OCI-LY1 (cell line): ENCODE data around the gene GCNA.

Experiments used
- EZH2 ChIP-seq: fragments of 200-600 bp; sonication (generic), shearing (Covaris generic); IDR thresholded peaks from 2 replicates; pipeline ENCODE4 v1.8.0; 2017; ENCODE audit warnings: borderline replicate concordance, mixed run types, mild to moderate bottlenecking, antibody characterized with exemption, low read length, moderate library complexity, mixed read lengths
- TF ChIP-seq, protein P1 (sequence below): fragments of 200-600 bp; sonication (generic), shearing (Covaris generic); IDR thresholded peaks from 2 replicates; pipeline ENCODE4 v1.5.1; 2017; ENCODE audit warnings: mild to moderate bottlenecking, antibody characterized with exemption, low read length, moderate library complexity, mixed read lengths

DNA sequence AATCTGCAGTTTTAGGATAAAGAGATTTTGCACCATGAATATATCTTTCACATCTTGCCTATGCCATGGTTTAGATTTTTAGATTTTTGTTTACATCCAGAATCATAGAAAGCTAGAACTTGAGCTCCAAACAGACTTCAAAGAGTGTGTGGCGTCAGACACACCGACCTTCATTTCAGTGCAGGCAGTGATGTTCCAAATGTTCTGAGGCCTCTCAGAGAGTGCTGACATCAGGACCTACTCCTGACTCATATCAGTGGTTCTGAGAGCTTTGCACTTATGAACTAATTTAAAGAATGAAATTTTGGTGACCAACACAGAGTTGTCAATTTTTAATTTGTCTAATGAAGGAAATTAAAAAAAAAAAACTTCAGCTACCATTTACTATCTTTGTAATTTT is 21.7 kb downstream of the GCNA start:
- TF ChIP-seq, protein P1, sequence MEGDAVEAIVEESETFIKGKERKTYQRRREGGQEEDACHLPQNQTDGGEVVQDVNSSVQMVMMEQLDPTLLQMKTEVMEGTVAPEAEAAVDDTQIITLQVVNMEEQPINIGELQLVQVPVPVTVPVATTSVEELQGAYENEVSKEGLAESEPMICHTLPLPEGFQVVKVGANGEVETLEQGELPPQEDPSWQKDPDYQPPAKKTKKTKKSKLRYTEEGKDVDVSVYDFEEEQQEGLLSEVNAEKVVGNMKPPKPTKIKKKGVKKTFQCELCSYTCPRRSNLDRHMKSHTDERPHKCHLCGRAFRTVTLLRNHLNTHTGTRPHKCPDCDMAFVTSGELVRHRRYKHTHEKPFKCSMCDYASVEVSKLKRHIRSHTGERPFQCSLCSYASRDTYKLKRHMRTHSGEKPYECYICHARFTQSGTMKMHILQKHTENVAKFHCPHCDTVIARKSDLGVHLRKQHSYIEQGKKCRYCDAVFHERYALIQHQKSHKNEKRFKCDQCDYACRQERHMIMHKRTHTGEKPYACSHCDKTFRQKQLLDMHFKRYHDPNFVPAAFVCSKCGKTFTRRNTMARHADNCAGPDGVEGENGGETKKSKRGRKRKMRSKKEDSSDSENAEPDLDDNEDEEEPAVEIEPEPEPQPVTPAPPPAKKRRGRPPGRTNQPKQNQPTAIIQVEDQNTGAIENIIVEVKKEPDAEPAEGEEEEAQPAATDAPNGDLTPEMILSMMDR: no peak
- TF ChIP-seq EZH2: no peak
